Astrocyte (in vitro differentiated cells and primary cell): ENCODE results near the gene RNF217.

ENCODE experiments used
- EZH2 ChIP-seq: IDR thresholded peaks from 2 replicates; pipeline ENCODE4 v1.6.1; 2012; ENCODE audit warnings: mild to moderate bottlenecking, low read length, inconsistent platforms; ENCODE audit not compliant: insufficient read depth
- TF ChIP-seq, protein P1 (sequence below): IDR thresholded peaks from 2 replicates; pipeline ENCODE4 v1.5.1; 2011; ENCODE audit warnings: low read depth, mild to moderate bottlenecking, inconsistent platforms, low read length, moderate library complexity; ENCODE audit not compliant: insufficient read depth

DNA sequence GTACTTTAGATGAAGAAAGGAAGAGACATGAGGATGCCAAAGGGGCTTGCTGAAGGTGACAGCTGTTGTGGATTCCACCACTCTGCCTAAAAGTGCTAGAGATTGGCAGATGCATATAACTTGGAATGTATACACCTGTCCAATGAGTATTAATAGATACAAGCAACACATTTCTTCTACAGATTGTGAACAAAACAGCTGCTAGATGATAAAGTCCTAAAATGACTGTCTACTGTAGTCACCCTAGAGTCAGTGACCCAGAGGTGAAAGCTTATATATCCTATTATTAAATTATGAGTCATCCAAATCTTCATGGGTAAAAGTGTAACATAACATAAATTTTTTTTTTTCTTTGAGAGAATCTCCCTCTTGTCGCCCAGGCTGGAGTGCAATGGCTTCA is 5.2 kb downstream of the RNF217 start:
- TF ChIP-seq, protein P1, sequence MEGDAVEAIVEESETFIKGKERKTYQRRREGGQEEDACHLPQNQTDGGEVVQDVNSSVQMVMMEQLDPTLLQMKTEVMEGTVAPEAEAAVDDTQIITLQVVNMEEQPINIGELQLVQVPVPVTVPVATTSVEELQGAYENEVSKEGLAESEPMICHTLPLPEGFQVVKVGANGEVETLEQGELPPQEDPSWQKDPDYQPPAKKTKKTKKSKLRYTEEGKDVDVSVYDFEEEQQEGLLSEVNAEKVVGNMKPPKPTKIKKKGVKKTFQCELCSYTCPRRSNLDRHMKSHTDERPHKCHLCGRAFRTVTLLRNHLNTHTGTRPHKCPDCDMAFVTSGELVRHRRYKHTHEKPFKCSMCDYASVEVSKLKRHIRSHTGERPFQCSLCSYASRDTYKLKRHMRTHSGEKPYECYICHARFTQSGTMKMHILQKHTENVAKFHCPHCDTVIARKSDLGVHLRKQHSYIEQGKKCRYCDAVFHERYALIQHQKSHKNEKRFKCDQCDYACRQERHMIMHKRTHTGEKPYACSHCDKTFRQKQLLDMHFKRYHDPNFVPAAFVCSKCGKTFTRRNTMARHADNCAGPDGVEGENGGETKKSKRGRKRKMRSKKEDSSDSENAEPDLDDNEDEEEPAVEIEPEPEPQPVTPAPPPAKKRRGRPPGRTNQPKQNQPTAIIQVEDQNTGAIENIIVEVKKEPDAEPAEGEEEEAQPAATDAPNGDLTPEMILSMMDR, result no peak
- no peak for TF ChIP-seq EZH2
